GM18519 (cell line): ENCODE results near the gene WNT4.
"Not testable (repeated sequence)": the region's sequence is repeated elsewhere in the genome, so short reads cannot be mapped to it uniquely, and the experiment has no call there.

Experiments used
- ATAC-seq: cut with Tn5 transposase; IDR thresholded peaks from one replicate; pipeline ENCODE4 v1.9.1; 2021; ENCODE audit warnings: mild to moderate bottlenecking, moderate library complexity; ENCODE audit not compliant: unreplicated experiment, low FRiP score

The WNT4 gene

DNA sequence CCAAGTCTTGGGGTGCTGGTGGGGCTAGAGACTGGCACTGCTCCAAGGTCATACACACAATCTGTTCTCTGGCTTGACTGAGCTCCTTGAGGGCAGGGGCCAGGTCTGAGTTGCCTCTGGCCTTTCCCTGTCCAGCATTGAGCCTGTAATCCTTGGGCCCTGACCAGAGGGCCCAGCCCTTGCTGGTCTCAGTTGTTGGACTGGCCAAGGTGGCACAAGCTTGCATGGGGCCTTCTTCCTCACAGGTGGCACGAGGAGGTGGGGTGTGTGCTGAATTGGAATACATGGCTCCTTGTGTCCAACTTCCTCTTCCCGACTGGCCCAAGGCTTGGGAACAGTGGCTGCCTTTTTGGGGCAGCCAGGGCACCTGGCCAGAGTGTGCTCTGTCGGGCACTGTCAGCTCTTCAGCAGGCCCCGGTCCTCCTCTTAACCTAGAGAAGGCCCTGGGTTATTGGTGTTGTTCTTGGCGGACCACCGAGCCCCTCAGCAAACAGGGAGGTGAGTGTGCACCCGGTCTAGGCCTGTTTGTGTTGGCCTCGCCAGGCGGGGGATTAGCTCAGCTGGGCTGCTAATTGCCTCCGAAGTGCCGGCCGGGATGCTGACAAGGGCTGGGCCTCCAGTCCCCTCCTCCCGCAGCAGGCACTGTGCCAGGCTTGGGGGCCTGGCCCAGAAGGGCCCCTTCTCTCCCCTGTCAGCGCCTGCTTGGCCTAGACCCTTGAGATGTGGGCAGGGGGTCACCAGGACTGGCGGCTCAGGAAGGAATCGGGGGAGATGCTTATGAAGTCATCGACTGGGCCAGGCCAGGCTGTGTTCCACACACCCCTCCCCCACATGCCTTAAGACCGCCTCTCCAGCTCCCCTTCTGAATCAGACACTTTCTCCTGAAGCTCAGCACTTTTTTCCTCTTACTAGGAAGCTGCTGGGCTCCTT lies 28.5 kb downstream of the WNT4 start:
- ATAC-seq: no peak

DNA sequence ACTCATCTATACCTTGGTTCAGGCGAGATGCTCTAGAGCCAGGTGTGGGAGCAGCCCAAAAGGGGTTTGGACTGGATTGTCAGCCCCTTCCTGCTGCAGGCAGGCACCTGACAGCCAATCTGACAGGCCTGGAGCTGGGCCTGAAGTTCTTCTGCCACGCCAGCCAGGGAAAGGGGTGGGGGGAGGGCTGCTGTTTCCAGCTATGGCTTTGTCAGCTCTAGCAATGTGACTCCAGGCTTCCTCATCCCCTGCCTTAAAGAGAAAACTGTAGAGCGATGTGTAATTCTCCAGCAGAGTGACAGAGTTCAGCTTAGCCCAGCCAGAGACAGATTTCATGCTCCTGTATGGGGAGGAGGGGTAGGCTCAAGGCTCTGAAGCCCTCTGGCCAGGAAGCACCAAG lies 30.3 kb downstream of the WNT4 start:
- no peak for ATAC-seq

DNA sequence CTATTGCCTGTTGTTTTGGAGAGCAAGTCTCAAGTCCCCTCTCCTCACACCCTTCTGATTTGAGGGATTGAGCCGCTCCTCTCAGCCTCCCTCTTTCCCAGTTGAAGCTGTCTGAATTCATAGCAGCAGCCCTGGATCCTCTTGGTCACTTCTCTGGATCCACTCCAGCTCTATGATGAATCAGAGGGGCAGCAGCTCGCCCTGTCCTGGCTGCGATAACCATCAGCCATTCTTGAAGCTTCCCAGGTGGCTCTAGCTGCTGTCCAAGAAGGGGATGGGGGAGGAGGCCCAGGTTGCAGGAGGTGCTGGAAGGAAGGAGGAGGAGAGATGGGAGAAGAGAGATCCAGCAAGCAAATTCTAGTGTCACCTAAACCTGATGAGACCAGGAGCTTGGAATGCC lies 31.3 kb downstream of the WNT4 start:
- ATAC-seq: no peak

DNA sequence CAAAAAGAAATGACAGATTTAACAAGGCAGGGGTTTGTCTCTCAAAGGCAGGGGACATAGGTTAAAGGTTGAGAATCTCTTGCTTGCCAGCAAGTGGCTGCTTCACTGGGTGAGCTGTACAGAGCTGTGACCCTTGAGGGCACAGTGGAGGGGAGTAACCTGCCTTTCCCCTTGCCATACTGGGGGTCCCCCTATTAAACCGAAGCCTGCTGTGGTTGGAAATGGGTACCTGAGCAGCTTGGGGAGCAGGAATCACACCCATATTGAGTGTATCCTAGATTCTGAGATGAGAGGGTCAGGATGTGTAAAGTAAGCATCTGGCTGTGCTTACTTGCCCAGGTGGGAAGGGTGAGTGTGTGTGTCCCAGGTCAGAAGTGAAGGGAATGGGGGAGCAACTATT lies 31.8 kb downstream of the WNT4 start:
- no peak for ATAC-seq

DNA sequence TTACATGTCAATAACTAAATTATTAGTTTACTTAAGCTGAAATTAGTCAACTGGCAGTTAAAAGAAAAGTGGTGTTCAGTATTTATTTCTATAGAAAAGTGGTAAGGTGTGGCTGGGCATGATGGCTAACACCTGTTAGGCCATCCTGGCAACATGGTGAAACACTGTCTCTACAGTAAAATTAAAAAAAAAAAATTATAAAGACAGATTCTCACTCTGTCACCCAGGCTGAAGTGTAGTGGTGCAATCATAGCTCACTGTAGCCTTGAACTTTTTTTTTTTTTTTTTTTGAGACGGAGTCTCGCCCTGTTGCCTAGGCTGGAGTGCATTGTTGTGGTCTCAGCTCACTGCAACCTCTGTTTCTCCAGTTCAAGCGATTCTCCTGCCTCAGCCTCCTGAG lies 32.9 kb downstream of the WNT4 start:
- ATAC-seq: no peak

DNA sequence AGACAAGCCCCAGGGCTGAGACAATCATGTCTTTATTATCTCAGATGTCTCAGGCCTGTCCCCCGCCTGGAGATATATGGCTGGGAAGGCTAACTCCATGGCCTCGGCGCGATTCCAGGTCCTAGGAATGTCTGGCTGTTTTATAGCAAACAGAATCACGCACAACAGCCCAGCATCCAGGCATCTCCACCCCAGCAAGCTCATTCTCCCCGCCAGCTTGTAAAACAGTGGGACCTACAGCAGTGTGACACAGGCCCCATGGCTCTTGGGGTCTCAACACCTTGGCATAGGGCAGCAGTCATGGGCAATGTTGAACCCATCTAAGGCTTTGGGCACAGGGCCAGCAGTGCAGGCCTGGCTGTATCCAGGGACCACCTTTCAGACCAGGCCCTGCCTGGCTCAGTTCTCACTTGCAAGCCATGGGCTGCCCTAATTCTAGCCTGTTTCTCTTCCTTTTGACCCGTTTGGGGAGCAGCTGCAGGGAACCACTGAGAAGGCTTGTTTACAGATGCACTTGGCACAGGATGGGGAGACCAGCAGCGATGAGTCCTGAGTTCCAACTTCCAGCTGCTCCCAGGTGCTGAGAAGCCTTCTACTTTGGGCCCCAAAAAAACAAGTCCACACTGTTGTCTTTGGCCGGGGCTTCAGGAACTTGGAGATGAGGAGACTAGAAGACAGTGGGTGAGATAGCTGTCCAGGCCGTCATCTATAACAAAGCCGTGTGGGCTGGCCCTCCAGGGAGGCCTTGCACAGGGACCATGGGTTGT lies 34.4 kb downstream of the WNT4 start:
- ATAC-seq: no peak

DNA sequence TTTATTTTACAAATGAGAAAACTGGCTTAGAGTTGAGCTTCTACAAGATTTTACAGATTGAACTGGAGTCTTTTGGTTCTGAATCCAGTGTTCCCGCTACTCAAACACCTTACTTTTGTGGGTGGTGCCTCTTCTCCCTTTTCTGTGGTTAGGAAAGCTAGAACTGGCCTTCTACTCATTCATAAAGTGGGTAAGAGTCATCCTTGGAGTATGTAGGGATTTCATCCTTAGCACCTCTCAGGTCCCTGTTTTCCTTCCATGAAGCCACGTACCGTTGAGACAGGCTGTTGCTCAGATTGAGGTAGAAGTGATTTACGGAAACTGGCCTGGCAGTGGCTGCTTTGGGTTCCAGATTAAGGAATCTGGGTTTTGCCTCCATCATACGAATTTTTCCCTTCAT lies 35.8 kb downstream of the WNT4 start:
- no peak for ATAC-seq

DNA sequence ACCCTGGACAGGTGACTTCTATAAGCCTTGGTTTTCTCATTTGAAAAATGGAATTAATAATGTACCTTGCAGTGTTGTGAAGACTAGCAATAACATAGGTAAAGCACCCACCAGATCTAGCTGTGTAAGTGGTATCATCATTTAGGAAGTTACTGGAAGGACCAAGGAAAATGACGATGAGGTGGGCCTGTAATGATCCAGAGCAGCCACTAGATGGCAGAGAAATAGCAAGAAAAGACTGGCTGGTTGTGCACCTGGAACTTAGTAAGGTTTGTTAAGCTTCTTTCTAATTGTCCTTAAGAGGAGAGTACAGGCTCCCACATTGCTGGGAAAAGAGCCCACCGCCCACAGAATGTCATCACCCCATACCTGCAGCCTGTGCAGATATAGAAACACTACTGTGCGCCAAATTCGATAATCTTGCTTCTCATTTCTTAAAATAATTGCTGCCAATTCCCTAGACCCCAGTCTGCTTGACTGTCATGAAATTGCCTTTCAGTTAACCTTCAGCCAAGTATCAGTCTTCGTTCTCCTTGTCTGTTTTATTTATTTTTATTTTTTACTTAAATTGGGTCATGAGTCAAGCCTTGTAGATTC lies 37.2 kb downstream of the WNT4 start:
- no peak for ATAC-seq

DNA sequence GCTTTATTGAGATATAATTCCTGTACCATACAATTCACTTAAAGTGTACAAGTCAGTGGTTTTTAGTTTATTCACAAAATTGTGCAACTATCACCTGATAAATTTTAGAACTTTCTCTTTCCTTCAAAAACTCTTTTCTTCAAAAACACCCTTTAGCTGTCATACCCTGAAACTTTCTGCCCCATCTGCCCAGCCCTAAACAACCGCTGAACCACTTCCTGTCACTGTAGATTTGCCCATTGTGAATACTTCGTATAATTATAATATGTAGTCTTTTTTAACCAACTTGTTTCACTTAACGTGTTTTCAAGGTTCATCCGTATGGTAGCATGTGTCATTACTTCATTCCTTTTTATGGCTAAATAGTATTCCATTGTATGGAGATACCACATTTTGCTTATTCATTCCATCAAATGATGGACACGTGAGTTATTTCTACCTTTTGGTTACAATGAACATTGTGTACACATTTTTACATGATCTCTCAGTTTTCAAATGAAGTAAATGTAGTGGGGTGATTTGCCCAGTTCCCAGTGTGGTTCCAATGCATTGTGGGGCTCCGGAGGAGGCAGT lies 37.9 kb downstream of the WNT4 start:
- ATAC-seq: no peak

DNA sequence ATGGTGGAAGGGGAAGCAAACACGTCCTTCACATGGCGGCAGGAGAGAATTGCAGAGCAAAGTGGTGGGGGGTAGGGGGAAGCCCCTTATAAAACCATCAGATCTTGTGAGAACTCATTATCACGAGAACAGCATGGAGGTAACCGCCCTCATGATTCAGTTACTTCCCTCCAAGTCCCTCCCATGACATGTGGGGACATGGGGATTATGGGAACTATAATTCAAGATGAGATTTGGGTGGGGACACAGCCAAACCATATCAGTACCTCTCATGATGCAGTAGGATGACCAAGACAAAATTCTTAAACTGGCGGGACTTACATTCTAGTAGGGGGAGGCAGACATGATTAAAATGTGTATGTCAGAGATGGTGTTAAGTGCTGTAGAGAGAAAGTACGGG lies 38.8 kb downstream of the WNT4 start:
- no peak for ATAC-seq

DNA sequence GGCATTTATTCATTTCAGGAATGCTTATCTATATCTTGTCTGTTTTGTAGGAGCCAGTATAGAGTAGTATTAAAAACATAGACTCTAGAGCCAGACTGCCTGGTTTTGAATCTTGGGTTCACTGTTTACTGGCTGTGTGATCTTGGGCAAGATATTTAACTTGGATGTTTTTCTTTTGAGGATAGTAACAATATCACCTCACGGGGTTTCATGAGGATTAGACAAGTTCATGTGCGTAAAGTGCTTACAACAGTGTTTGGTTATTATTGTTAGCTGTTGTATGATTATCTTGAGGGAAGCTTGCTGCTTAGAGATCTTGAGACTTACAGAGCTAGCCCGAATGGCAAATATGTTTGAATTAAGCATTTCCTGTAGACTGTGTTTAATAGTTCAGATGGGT lies 40.2 kb downstream of the WNT4 start:
- no peak for ATAC-seq

DNA sequence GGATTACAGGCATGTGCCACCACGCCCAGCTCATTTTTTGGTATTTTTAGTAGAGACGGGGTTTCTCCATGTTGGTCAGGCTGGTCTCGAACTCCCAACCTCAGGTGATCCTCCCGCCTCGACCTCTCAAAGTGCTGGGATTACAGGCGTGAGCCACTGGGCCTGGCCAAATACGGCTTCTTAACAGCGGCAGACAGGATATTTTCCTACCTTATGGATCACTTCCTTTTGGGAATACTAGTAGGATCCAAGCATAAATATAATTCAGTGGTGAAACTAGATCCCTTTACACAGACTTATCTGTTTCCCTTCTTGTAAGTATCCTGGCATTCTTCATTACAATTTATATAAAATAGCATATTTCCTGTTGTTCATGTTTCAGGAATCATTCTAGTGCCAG lies 40.9 kb downstream of the WNT4 start:
- ATAC-seq: no peak

DNA sequence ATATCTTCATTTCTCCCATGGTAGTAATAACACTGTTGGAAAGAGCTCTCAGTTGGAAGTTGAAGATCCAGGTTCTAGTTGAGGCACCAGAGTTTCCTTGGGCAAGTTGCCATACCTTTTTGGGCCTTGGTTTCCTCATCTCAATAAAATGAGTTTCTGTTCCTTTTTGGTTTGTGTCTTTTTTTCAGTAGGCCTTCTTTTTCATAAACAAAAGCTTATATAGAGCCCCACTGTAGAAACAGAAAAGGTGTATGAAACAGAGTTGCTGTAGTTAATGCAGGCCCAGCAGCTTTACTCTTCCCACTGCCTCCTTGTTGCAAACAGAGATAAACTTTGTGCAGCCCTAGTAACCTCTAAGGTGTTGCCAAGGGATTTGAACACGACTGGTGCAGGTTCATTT lies 41.7 kb downstream of the WNT4 start:
- ATAC-seq: no peak

DNA sequence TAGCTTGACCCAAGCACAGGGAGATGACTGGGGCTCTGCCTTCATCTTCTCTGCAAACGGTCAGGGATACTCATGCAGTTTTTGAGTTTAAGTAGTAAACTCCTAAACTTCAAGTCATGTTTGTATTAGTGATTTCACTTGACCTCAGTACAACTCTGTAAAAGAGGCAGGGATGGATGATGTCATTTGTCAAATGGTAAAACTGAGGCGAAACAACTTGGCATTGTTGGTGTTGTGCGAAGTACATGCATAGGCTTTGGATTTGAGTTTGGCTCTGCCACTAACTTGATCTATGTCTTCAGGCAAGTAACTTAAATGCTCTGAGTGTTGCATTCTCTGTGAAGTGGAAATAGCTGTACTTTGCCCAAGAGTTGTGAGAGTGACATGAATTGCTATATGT lies 42.7 kb downstream of the WNT4 start:
- ATAC-seq: no peak

DNA sequence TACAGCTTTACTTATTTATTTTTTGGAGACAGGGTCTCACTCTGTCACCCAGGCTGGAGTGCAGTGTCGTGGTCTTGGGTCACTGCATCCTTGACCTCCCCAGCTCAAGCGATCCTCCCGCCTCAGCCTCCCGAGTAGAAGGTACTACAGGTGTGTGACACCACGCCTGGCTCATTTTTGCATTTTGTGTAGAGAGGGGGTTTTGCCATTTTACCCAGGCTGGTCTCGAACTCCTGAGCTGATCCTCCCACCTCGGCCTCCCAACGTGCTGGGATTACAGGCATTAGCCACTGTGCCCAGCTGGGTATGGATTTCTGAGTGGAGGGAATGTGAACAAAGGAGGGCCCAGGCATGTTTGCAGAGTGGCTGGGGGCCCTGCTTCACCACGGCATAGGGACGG lies 44.1 kb downstream of the WNT4 start:
- ATAC-seq: no peak

DNA sequence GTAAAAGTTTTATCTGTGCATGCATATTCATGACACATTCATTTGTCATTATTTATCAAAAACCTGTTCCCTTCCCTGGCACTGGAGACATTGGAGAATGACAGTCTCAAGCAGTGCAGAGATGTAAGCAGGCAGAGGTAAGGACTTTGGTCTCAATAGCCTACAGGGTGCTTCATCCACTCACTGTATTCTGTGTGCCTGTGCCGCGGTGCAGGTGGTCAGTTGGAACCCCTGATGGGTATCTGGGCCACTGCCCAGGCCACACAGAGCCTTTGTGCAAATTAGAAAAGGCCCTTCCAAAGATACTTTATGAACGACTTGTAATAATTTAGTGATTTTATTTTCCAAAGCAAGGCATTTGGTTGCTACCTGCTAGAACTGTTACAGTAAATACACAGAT lies 46.4 kb downstream of the WNT4 start:
- ATAC-seq: no peak

DNA sequence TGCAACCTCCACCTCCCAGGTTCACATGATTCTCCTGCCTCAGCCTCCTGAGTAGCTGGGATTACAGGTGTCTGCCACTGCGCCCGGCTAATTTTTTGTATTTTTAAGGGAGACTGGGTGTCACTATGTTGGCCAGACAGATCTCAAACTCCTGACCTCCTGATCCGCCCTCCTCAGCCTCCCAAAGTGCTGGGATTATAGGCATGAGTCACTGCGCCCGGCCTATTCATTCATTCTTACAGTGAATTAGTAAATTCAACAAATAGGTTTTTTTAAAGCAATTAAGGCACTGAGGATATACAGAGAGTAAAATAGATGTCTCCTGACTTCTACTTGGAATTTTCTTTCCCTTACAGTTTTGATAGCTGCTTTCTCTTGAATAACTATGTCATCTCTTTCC lies 46.9 kb downstream of the WNT4 start:
- no peak for ATAC-seq

DNA sequence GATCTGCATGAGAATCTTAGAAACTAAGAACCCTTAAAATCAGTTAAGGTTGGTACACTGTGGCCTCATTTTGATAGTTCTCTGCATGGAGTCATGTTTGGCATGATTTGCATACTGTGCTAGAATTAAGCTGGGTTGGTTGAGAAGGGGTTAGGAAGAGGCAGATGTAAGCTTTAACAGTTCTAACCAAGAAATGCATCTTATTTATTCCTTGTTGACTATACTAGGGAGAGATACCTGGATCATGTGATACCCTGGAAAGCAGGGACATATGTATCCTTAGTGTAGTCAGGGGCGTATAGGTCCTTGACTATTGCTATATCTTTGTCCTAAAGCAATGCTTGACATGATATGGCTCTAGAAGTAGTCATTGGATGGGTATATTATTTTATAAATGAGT lies 49.4 kb downstream of the WNT4 start:
- ATAC-seq: no peak

DNA sequence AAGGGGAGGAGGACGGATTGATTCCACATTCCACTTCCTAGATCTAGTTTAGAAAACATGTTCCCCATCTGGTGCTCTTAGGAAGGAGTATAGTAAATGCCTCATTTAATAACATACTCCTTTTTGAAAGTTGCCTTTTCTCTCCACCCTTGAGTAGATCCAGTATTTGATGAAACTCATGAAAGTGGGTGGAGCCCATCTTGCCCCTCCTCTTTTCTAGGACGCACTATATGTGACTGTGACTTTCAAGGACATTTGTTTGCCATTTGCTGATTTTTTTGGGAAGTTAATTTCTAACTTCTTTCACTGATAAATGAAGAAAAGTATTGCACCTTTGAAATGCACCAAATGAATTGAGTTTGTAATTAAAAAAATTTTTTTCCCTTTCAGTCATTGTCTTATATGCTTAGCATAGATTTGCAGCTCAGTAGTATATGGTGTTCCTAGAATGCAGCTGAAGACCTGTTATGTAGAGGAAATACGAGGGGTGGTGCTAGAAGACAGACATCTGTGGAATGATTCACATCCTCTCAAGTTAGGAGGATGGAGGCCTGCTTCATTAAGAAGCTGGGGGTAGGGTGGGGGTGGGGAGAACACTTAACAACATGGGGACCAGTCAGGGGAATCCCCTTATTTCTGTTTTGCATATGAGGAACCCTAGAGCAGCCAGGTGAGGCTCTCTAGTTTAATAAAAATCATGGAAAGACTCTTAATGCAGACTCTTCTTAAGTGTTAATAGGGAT lies 50.7 kb downstream of the WNT4 start:
- not testable (repeated sequence) for ATAC-seq

DNA sequence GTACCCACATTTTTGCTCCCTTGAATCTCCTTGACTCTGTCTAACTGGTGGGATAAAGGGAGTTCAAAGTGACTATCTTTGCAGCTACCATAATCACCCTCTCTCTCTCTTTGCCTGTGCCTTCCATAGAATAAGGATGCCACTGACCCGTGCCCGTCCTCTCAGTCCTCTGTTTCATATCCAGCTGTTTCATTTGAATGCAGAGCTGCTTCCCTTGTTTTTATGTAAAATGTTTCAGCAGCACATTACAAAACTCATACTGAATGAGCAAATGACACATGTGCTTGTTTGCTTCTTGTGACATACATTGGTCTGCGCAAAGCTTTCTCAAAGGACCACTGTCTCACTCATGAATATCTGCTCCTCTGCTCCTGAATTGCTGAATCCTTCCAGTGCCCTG lies 52.0 kb downstream of the WNT4 start:
- ATAC-seq: no peak
